Activated CD4-positive, alpha-beta T cell treated with anti-CD3 and anti-CD28 coated beads for 36 hours (primary cell): Measurements from ENCODE around the gene ZDHHC8. TPM values are rescaled to one million over a fixed set of nuclear protein-coding genes. Genes with fewer than 3 reads are reported as not detected.

Experiments used
- ATAC-seq: fragments of 200-7000 bp; cut with Tn5 transposase; one replicate; pipeline ENCODE4 v1.10.0; 2021; ENCODE audit warnings: mild to moderate bottlenecking, moderate library complexity
- CTCF ChIA-PET: fragments of 350-600 bp; sonication (Branson Sonifier 250); formaldehyde crosslinking; loops from one replicate; lab custom pipeline; 2021; ENCODE audit warnings: antibody characterized with exemption; lab: Charles Lee
- POLR2A ChIA-PET: fragments of 350-600 bp; sonication (Branson Sonifier 250); formaldehyde crosslinking; loops from one replicate; lab custom pipeline; 2021; ENCODE audit warnings: antibody characterized with exemption, inconsistent platforms; lab: Charles Lee
- DNase-seq: peaks from one replicate; pipeline ENCODE4 v3.0.0-alpha.2; 2020
- H3K27ac Mint-ChIP-seq: one replicate; pipeline ENCODE4 v1.8.0; 2021; ENCODE audit warnings: mixed read lengths
- H3K27me3 Mint-ChIP-seq: one replicate; pipeline ENCODE4 v1.8.0; 2021; ENCODE audit warnings: mixed read lengths
- H3K36me3 Mint-ChIP-seq: one replicate; pipeline ENCODE4 v1.8.0; 2021; ENCODE audit warnings: low read depth, mixed read lengths
- H3K4me1 Mint-ChIP-seq: one replicate; pipeline ENCODE4 v1.8.0; 2021; ENCODE audit warnings: mixed read lengths
- H3K4me3 Mint-ChIP-seq: one replicate; pipeline ENCODE4 v1.8.0; 2021; ENCODE audit warnings: mild to moderate bottlenecking, moderate library complexity, mixed read lengths
- H3K9me3 Mint-ChIP-seq: one replicate; pipeline ENCODE4 v1.8.0; 2021; ENCODE audit warnings: low read depth, mixed read lengths
- intact Hi-C, 2 experiments: fragments of 100-400 bp; cut with DNase I in 1 of 2; cut with micrococcal nuclease in 1 of 2; formaldehyde crosslinking; loops; one replicate each; pipeline versions ENCODE4 v1.14.2 to v1.15.1; 2022 to 2024; cut with DNase I, micrococcal nuclease
- total RNA-seq, 2 experiments: library from RNA; stranded (reverse); gene quantifications; one replicate each; pipeline ENCODE4 v1.2.3, GENCODE V29; 2021

Gene ZDHHC8
- total RNA-seq, 2 experiments from 2014 or later, result 47.7 to 49.8 TPM

GRCh38 chr22:20089226-20089976 lies 42.2 kb upstream of the ZDHHC8 start:
- ATAC-seq (no peak), DNase-seq (no peak)
- CTCF ChIA-PET, result interaction anchor here (1.0 to 1.2 kb wide), 3 partner anchors 9 to 16 kb away, joined by 3 to 4 read pairs (median 3); no protein-coding TSS in a partner anchor
- H3K36me3 Mint-ChIP-seq, result peaks cover 64% of the 10 kb centered on the region
- H3K27me3 Mint-ChIP-seq, result no peaks in the 10 kb centered on the region
- H3K9me3 Mint-ChIP-seq, result no peaks in the 10 kb centered on the region
- intact Hi-C loops, result no loop called here
- H3K27ac Mint-ChIP-seq, result peak overlapping the region; percentile 33
- peaks cover 16% of the 10 kb centered on the region for H3K4me1 Mint-ChIP-seq
- H3K4me3 Mint-ChIP-seq, result no peak overlapping the region
- POLR2A ChIA-PET, result no interaction called here

- peaks cover 17% of the 10 kb centered on the region for H3K4me1 Mint-ChIP-seq
- H3K9me3 Mint-ChIP-seq, result no peaks in the 10 kb centered on the region
- no peak for ATAC-seq
- no peak for DNase-seq
- ChIA-PET POLR2A (no interaction called here), CTCF (interaction anchor here (1.2 kb wide), 1 partner anchor 9 kb away, joined by 3 read pairs; no protein-coding TSS in a partner anchor)
- H3K27me3 Mint-ChIP-seq, result no peaks in the 10 kb centered on the region
- H3K27ac Mint-ChIP-seq, result no peak overlapping the region
- H3K4me3 Mint-ChIP-seq, result no peak overlapping the region
- H3K36me3 Mint-ChIP-seq, result peaks cover 68% of the 10 kb centered on the region
- intact Hi-C loops, result no loop called here
Observed at GRCh38 chr22:20089977-20090729, 41.5 kb upstream of the ZDHHC8 start.

GRCh38 chr22:20090730-20091240 lies 40.8 kb upstream of the ZDHHC8 start:
- POLR2A ChIA-PET, result no interaction called here

GRCh38 chr22:20091690-20092476 lies 39.7 kb upstream of the ZDHHC8 start:
- Mint-ChIP-seq H3K36me3 (peaks cover 74% of the 10 kb centered on the region), H3K4me1 (peaks cover 28% of the 10 kb centered on the region), H3K27ac (no peak overlapping the region), H3K4me3 (no peak overlapping the region), H3K27me3 (no peaks in the 10 kb centered on the region), H3K9me3 (peaks cover 2% of the 10 kb centered on the region)
- no peak for ATAC-seq
- ChIA-PET CTCF (interaction anchor here (0.6 kb wide), 1 partner anchor 145 kb away, joined by 3 read pairs; no protein-coding TSS in a partner anchor), POLR2A (no interaction called here)
- intact Hi-C loops, result no loop called here
- DNase-seq, result no peak

More at GRCh38 chr22:20090730-20091240, 40.8 kb upstream of the ZDHHC8 start:
- ATAC-seq, result no peak
- Mint-ChIP-seq H3K4me3 (no peak overlapping the region), H3K27me3 (no peaks in the 10 kb centered on the region), H3K4me1 (peaks cover 23% of the 10 kb centered on the region), H3K36me3 (peaks cover 74% of the 10 kb centered on the region), H3K9me3 (no peaks in the 10 kb centered on the region), H3K27ac (no peak overlapping the region)
- intact Hi-C loops, result no loop called here
- no peak for DNase-seq
- CTCF ChIA-PET, result interaction anchor here (0.6 to 1.2 kb wide), 2 partner anchors 8 to 9 kb away, joined by 3 to 4 read pairs; no protein-coding TSS in a partner anchor

GRCh38 chr22:20092477-20092854 lies 39.1 kb upstream of the ZDHHC8 start:
- Mint-ChIP-seq H3K36me3 (peaks cover 74% of the 10 kb centered on the region), H3K4me1 (peaks cover 32% of the 10 kb centered on the region), H3K4me3 (no peak overlapping the region), H3K27me3 (no peaks in the 10 kb centered on the region), H3K9me3 (peaks cover 2% of the 10 kb centered on the region), H3K27ac (no peak overlapping the region)
- ChIA-PET POLR2A (interaction anchor here (1.1 kb wide), 1 partner anchor 16 kb away, joined by 4 read pairs; no protein-coding TSS in a partner anchor), CTCF (interaction anchor here (0.7 kb wide), 1 partner anchor 20 kb away, joined by 3 read pairs; no protein-coding TSS in a partner anchor)
- DNase-seq (no peak), ATAC-seq (no peak)
- intact Hi-C loops, result no loop called here

- POLR2A ChIA-PET, result interaction anchor here (1.1 kb wide), 1 partner anchor 15 kb away, joined by 4 read pairs; no protein-coding TSS in a partner anchor
- peaks cover 39% of the 10 kb centered on the region for H3K4me1 Mint-ChIP-seq
- intact Hi-C loops, result no loop called here
- H3K27me3 Mint-ChIP-seq, result no peaks in the 10 kb centered on the region
- H3K4me3 Mint-ChIP-seq, result no peak overlapping the region
- CTCF ChIA-PET, result interaction anchor here (0.5 to 3.2 kb wide), 3 partner anchors 18 to 122 kb away, joined by 3 to 10 read pairs (median 3); no protein-coding TSS in a partner anchor
- H3K36me3 Mint-ChIP-seq, result peaks cover 75% of the 10 kb centered on the region
- H3K9me3 Mint-ChIP-seq, result peaks cover 2% of the 10 kb centered on the region
- H3K27ac Mint-ChIP-seq, result no peak overlapping the region
- ATAC-seq (no peak), DNase-seq (no peak)
Observed at GRCh38 chr22:20093418-20094196, 38.0 kb upstream of the ZDHHC8 start.

GRCh38 chr22:20094197-20094807 lies 37.3 kb upstream of the ZDHHC8 start:
- peaks cover 75% of the 10 kb centered on the region for H3K36me3 Mint-ChIP-seq
- ChIA-PET CTCF (interaction anchor here (0.5 to 3.2 kb wide), 4 partner anchors 17 to 516 kb away, joined by 3 to 10 read pairs (median 3); no protein-coding TSS in a partner anchor), POLR2A (no interaction called here)
- peak overlapping the region; percentile 39 for H3K27ac Mint-ChIP-seq
- no peaks in the 10 kb centered on the region for H3K27me3 Mint-ChIP-seq
- DNase-seq, result no peak
- H3K9me3 Mint-ChIP-seq, result peaks cover 2% of the 10 kb centered on the region
- no peak overlapping the region for H3K4me3 Mint-ChIP-seq
- intact Hi-C loops, result no loop called here
- peaks cover 46% of the 10 kb centered on the region for H3K4me1 Mint-ChIP-seq
- no peak for ATAC-seq

GRCh38 chr22:20095521-20095920 lies 36.1 kb upstream of the ZDHHC8 start:
- peak overlapping the region; percentile 82 for H3K27ac Mint-ChIP-seq
- H3K4me1 Mint-ChIP-seq, result peaks cover 56% of the 10 kb centered on the region
- H3K4me3 Mint-ChIP-seq, result no peak overlapping the region
- ATAC-seq (peak; percentile 18), DNase-seq (peak; percentile 59)
- intact Hi-C loops, result loop anchor here in 1 of 2 experiments (5.0 kb wide), 1 partner anchor 48 kb away; no protein-coding TSS in a partner anchor
- POLR2A ChIA-PET, result no interaction called here
- H3K27me3 Mint-ChIP-seq, result no peaks in the 10 kb centered on the region
- peaks cover 78% of the 10 kb centered on the region for H3K36me3 Mint-ChIP-seq
- peaks cover 2% of the 10 kb centered on the region for H3K9me3 Mint-ChIP-seq
- CTCF ChIA-PET, result interaction anchor here (0.7 to 3.2 kb wide), 3 partner anchors 14 to 377 kb away, joined by 3 to 10 read pairs (median 3); no protein-coding TSS in a partner anchor

- Mint-ChIP-seq H3K36me3 (peaks cover 73% of the 10 kb centered on the region), H3K4me1 (peaks cover 67% of the 10 kb centered on the region), H3K4me3 (no peak overlapping the region), H3K9me3 (peaks cover 2% of the 10 kb centered on the region), H3K27me3 (no peaks in the 10 kb centered on the region), H3K27ac (peak overlapping the region; percentile 15)
- intact Hi-C loops, result loop anchor here in 1 of 2 experiments (5.0 kb wide), 1 partner anchor 49 kb away; no protein-coding TSS in a partner anchor
- ATAC-seq (no peak), DNase-seq (no peak)
- POLR2A ChIA-PET, result no interaction called here
- CTCF ChIA-PET, result interaction anchor here (1.0 to 3.2 kb wide), 3 partner anchors 12 to 15 kb away, joined by 3 to 10 read pairs (median 4); no protein-coding TSS in a partner anchor
Observed at GRCh38 chr22:20096574-20097420, 34.8 kb upstream of the ZDHHC8 start.
